Measurements from ENCODE around the gene TAX1BP3. TPM values are rescaled to one million over a fixed set of nuclear protein-coding genes. Genes with fewer than 3 reads are reported as not detected.

The TAX1BP3 gene
- total and polyA plus RNA-seq, 4 donors, result 11.9 to 27.7 (median 20.0) TPM

DNA sequence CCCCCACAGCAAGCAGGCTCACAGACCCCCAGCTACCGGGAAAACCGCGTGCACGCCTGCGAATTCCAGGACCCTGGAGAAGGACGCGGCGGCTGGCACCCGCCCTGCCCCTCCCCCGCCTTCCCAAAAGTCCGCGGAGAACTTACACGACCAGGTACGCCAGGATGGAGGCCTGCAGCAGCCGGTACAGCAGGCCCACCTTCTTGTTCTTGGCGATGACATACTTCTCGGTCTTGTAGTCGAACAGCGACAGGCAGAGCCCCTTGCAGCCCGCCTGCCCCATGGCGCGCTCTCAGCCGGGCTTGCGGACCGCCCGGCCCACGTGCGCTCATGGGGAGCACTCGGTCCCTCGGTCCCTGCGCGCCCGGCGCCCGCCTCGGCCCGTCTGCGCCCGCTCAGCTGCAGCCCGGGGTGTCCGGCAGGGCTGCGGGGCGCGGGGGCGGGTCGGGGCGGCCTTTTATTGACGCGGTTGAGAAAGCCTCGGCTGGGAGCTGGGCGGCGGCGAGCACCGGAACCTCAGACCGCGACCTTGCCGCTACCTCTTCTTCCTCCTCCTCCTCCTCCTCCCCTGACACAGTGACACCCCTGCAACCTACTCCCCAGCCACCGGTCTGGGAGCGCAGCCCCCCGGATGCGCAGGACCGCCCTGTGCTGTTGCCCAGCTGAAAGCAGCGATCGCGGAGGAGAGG lies 27.5 kb upstream of the TAX1BP3 start, which contains the start of gene P2RX5:
Gene P2RX5, minus strand, starts transcription at position 433 of the 689 bp plus-strand sequence. Its CDS starts 150 bp downstream, at position 283.
- Histone ChIP-seq H3K9me3 (ENCODE audit: control insufficient read depth in 4 of 4, low read length in 3 of 4) (peaks cover 0 to 10% (median 5%) of the 10 kb centered on the region in 4 donors), H3K4me1 (ENCODE audit: control insufficient read depth in 4 of 4, insufficient read depth in 4 of 4, low read length in 3 of 4) (peaks cover 4 to 10% (median 10%) of the 10 kb centered on the region in 4 donors), H3K36me3 (ENCODE audit: control insufficient read depth in 4 of 4, insufficient read depth in 3 of 4, low read depth in 1 of 4, low read length in 3 of 4) (no peaks in the 10 kb centered on the region), H3K27me3 (ENCODE audit: control insufficient read depth in 4 of 4, insufficient read depth in 4 of 4, low read length in 3 of 4) (no peaks in the 10 kb centered on the region), H3K27ac (ENCODE audit: low read depth in 1 of 2, low read length in 2 of 2) (no peak within 1 kb of the TSS), H3K4me3 (ENCODE audit: low read depth in 1 of 3, low read length in 3 of 3) (peak within 1 kb of the TSS in 2 of 3 donors; percentile 54 to 63), H3K9ac (ENCODE audit: low read depth in 1 of 2, low read length in 2 of 2) (no peak within 1 kb of the TSS)
- no peak for DNase-seq (ENCODE audit: low spot score)
- TF ChIP-seq, protein P1, sequence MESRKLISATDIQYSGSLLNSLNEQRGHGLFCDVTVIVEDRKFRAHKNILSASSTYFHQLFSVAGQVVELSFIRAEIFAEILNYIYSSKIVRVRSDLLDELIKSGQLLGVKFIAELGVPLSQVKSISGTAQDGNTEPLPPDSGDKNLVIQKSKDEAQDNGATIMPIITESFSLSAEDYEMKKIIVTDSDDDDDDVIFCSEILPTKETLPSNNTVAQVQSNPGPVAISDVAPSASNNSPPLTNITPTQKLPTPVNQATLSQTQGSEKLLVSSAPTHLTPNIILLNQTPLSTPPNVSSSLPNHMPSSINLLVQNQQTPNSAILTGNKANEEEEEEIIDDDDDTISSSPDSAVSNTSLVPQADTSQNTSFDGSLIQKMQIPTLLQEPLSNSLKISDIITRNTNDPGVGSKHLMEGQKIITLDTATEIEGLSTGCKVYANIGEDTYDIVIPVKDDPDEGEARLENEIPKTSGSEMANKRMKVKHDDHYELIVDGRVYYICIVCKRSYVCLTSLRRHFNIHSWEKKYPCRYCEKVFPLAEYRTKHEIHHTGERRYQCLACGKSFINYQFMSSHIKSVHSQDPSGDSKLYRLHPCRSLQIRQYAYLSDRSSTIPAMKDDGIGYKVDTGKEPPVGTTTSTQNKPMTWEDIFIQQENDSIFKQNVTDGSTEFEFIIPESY (IDR thresholded peaks at IDR 0.05), result no peak
- TF ChIP-seq, protein P2, sequence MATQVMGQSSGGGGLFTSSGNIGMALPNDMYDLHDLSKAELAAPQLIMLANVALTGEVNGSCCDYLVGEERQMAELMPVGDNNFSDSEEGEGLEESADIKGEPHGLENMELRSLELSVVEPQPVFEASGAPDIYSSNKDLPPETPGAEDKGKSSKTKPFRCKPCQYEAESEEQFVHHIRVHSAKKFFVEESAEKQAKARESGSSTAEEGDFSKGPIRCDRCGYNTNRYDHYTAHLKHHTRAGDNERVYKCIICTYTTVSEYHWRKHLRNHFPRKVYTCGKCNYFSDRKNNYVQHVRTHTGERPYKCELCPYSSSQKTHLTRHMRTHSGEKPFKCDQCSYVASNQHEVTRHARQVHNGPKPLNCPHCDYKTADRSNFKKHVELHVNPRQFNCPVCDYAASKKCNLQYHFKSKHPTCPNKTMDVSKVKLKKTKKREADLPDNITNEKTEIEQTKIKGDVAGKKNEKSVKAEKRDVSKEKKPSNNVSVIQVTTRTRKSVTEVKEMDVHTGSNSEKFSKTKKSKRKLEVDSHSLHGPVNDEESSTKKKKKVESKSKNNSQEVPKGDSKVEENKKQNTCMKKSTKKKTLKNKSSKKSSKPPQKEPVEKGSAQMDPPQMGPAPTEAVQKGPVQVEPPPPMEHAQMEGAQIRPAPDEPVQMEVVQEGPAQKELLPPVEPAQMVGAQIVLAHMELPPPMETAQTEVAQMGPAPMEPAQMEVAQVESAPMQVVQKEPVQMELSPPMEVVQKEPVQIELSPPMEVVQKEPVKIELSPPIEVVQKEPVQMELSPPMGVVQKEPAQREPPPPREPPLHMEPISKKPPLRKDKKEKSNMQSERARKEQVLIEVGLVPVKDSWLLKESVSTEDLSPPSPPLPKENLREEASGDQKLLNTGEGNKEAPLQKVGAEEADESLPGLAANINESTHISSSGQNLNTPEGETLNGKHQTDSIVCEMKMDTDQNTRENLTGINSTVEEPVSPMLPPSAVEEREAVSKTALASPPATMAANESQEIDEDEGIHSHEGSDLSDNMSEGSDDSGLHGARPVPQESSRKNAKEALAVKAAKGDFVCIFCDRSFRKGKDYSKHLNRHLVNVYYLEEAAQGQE (IDR thresholded peaks at IDR 0.05), result peak; percentile 76
- WGBS, result 2% methylated on average over 65 of the region's 65 CpGs

DNA sequence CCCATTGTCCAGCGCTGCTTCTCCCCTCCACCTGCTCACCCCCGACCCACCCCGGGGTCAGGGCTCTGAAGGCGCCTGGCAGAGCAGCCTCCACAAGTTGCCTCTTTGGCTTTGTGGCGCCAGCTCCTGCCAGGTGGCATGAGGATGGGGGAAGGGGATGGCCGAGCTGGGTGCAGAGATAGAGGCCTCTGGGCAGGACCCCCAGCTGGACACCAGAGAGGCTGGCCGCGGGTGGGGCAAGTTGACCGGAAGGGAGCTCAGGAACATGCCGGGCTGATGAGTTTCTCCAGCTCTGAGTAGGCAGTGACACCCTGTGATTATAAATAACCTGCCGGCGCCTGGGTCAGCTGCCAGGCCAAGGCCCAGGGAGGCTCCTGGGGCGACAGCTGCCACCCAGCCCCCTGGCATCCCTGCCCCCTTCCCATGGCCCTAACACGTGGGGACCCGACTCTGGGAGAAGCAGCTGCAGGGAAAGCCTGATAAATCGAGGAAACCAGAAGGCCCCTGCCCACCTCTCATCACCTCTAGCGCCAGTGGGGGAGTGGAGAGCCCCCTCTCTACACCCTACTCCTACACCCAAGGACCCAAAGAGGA lies 26.8 kb upstream of the TAX1BP3 start:
- H3K4me1 ChIP-seq (ENCODE audit: control insufficient read depth in 4 of 4, insufficient read depth in 4 of 4, low read length in 3 of 4), result peaks cover 4 to 10% (median 10%) of the 10 kb centered on the region in 4 donors
- H3K9me3 ChIP-seq (ENCODE audit: control insufficient read depth in 4 of 4, low read length in 3 of 4), result peaks cover 0 to 10% (median 5%) of the 10 kb centered on the region in 4 donors
- H3K27ac ChIP-seq (ENCODE audit: low read depth in 1 of 2, low read length in 2 of 2), result no peak overlapping the region
- peak overlapping the region in 2 of 3 donors; percentile 54 to 63 for H3K4me3 ChIP-seq (ENCODE audit: low read depth in 1 of 3, low read length in 3 of 3)
- no peak for DNase-seq (ENCODE audit: low spot score)
- TF ChIP-seq GABPA (IDR thresholded peaks at IDR 0.05 in 1 of 2, conservative IDR thresholded peaks at IDR 0.05 in 1 of 2) (no peak), HNF4A (conservative IDR thresholded peaks at IDR 0.05) (no peak), FOXA1 (IDR thresholded peaks at IDR 0.05) (no peak), NR2F2 (IDR thresholded peaks at IDR 0.05) (no peak), FOXA2 (IDR thresholded peaks at IDR 0.05) (no peak)
- TF ChIP-seq, protein P2 (IDR thresholded peaks at IDR 0.05), result no peak
- TF ChIP-seq, protein P3, sequence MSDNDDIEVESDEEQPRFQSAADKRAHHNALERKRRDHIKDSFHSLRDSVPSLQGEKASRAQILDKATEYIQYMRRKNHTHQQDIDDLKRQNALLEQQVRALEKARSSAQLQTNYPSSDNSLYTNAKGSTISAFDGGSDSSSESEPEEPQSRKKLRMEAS (IDR thresholded peaks at IDR 0.05), result no peak
- TF ChIP-seq, protein P4, sequence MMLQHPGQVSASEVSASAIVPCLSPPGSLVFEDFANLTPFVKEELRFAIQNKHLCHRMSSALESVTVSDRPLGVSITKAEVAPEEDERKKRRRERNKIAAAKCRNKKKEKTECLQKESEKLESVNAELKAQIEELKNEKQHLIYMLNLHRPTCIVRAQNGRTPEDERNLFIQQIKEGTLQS (IDR thresholded peaks at IDR 0.05), result no peak
- WGBS, result 24% methylated on average over 17 of the region's 17 CpGs
- no peaks in the 10 kb centered on the region for H3K36me3 ChIP-seq (ENCODE audit: control insufficient read depth in 4 of 4, insufficient read depth in 3 of 4, low read depth in 1 of 4, low read length in 3 of 4)
- no peak overlapping the region for H3K9ac ChIP-seq (ENCODE audit: low read depth in 1 of 2, low read length in 2 of 2)
- no peaks in the 10 kb centered on the region for H3K27me3 ChIP-seq (ENCODE audit: control insufficient read depth in 4 of 4, insufficient read depth in 4 of 4, low read length in 3 of 4)

Data from liver (tissue), 9 donors.